Measurements from ENCODE around the gene PRAME. TPM values are rescaled to one million over a fixed set of nuclear protein-coding genes. Genes with fewer than 3 reads are reported as not detected.
"Not testable (repeated sequence)": the region's sequence is repeated elsewhere in the genome, so short reads cannot be mapped to it uniquely, and the experiment has no call there.

The PRAME gene
- total RNA-seq, 4 donors from 2014 or later, result not detected

DNA sequence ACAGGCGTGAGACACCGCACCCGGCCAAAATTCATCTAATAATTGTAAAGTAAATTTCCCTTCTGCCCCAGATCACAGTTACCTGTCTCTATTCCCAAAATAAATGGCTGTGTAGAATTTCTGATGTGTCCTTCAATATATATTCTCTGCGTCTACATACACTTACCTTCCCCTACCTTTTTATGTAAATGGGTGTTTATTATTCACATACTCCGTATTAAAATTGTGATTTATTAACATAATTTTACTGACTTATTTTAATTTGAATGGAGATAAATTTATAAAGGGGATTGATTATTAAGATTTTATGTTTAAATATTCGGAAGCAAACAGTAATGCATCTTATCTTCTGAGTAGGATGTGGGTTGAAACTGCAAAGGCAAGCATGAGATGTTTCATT, 22.6 kb downstream of the PRAME start:
- DNase-seq (ENCODE audit: low spot score) (no peak), ATAC-seq (ENCODE audit: low FRiP score) (no peak)
- TF ChIP-seq, protein P1, sequence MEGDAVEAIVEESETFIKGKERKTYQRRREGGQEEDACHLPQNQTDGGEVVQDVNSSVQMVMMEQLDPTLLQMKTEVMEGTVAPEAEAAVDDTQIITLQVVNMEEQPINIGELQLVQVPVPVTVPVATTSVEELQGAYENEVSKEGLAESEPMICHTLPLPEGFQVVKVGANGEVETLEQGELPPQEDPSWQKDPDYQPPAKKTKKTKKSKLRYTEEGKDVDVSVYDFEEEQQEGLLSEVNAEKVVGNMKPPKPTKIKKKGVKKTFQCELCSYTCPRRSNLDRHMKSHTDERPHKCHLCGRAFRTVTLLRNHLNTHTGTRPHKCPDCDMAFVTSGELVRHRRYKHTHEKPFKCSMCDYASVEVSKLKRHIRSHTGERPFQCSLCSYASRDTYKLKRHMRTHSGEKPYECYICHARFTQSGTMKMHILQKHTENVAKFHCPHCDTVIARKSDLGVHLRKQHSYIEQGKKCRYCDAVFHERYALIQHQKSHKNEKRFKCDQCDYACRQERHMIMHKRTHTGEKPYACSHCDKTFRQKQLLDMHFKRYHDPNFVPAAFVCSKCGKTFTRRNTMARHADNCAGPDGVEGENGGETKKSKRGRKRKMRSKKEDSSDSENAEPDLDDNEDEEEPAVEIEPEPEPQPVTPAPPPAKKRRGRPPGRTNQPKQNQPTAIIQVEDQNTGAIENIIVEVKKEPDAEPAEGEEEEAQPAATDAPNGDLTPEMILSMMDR (IDR thresholded peaks at IDR 0.05), result no peak

DNA sequence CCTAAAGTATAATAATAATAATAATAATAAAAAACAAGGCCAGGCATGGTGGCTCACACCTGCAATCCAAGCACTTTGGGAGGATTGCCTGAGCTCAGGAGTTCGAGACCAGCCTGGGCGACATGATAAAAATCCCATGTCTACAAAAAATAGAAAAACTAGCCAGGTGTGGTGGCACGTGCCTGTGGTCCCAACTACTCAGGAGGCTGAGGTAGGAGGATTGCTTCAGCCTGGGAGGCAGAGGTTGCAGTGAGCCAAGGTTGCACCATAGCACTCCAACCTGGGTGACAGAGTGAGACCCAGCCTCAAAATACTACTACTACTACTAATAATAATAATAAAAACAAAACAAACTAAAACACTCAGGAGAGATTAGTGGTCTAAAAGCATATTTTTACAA, 23.4 kb downstream of the PRAME start:
- ATAC-seq (ENCODE audit: low FRiP score), result no peak
- no peak for DNase-seq (ENCODE audit: low spot score)
- TF ChIP-seq, protein P1 (IDR thresholded peaks at IDR 0.05), result no peak

DNA sequence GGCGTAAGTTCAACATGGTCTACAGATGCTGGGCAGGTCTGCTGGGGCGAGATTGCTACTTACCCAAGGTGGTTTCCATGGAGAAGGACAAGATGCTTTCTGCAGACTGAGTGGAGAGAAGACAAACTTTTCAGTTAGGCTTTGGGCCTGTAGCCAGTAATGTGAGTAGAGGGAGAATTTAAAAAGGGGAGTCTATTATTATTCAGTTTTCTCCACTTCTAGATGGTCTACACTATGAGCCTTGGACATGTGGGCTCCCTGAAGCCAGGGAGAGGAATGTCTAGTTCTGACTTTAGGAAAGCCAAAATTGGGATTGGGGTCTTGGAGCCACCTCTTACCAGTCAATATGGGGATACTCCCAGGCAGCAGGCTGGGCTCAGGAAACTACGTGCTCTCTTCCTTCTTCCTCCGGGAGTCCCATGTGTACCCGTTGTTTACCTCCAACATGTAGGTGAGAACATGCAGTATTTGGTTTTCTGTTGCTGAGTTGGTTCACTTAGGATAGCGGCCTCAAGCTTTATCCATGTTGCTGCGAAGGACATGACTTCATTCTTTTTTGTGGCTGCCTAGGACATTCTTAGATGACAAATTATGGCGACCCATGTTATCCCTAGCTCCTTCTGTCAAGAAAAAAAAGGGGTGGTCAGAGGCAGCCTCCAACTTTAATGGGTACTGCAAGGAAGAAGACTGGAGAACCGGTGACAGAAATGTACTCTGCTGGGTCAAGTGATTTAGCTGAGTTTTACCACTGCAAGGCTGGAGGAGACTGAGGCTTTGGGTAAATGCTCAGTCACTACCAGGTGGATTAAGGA, 24.3 kb downstream of the PRAME start:
- TF ChIP-seq, protein P1 (IDR thresholded peaks at IDR 0.05), result no peak
- no peak for ATAC-seq (ENCODE audit: low FRiP score)

DNA sequence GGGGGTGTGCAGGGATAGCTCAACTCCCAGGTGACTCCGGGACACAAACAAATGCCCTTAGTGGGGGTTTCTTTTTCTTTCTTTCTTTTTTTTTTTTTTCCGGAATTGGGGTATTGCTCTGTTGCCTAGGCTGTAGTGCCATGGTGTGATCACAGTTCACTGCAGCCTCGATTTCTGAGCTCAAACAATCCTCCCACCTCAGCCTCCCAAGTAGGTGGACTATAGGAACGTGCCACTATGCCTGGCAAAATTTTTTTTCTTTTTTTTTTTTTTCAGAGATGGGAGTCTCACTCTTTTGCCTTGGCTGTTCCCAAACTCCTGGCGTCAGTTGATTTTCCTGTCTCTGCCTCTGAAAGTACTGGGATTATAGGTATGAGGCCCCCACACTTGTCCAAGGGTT, 25.2 kb downstream of the PRAME start:
- no peak for DNase-seq (ENCODE audit: low spot score)
- TF ChIP-seq, protein P1 (IDR thresholded peaks at IDR 0.05), result no peak
- no peak for ATAC-seq (ENCODE audit: low FRiP score)

More for the DNA sequence above, 24.3 kb downstream of the PRAME start:
- no peak for DNase-seq (ENCODE audit: low spot score)

DNA sequence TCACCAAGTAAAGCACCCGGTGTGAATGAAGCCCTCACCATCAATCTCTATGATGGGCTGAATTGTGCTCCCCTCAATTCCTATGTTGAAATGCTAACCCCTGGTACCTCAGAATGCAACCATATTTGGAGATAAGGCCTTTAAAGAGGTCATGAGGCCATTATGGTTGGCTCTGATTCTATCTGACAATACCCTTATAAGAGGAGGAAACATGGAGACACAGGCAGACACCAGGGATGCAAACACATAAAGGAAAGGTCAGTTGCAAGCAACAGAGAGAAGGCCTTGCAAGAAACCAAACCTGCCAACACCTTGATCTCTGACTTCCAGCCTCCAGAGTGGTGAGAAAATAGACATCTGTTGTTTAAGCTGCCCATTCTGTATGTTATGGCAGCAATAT, 25.6 kb downstream of the PRAME start:
- no peak for ATAC-seq (ENCODE audit: low FRiP score)
- TF ChIP-seq, protein P1 (IDR thresholded peaks at IDR 0.05), result no peak
- DNase-seq (ENCODE audit: low spot score), result no peak

DNA sequence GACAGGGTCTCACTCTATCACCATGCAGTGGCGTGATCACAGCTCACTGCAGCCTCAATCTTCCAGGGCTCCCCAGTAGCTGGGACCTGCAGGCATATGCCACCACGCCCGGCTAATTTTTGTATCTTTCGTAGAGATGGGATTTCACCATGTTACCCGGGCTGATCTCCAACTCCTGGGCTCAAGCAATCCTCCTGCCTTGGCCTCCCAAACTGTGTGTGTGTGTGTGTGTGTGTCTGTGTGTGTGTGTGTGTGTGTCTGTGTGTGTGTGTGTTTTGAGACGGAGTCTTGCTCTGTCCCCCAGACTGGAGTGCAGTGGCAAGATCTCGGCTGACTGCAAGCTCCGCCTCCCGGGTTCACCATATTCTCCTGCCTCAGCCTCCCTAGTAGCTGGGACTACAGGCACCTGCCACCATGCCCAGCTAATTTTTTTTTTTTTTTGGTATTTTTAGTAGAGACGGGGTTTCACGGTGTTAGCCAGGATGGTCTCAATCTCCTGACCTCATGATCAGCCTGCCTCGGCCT, 26.5 kb downstream of the PRAME start:
- ATAC-seq (ENCODE audit: low FRiP score), result not testable (repeated sequence)

DNA sequence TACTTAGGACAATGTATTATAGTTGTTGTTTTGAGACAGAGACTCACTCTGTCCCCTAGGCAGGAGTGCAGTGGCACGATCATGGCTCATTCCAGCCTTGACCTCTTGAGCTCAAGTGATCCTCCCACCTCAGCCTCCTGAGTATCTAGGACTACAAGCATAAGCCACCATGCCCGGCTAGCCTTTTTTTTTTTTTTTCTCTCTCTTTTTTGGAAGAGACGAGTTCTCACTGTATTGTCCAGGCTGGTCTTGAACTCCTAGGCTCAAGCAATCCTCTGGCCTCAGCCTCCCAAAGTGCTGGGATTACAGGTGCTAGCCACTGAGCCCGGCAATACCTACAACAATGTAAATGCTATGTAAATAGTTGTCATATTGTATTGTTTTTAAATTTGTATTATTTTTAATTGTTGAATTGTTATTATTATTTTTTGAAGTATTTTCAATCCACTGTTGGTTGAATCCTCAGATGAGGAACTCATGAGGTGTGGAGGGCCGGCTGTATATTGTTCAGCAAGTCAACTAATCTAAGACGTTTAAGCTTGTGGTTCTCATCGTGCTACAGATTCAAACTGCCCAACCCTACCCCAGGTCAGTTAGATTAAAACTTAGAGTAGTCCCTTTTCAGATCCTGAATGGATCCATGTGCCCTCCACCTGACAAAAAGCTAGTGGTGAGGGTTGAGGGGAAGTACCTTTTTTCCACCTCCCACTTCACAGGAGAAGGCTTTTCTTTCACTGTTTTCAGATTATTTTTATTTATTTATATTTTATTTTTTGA, 27.1 kb downstream of the PRAME start:
- no peak for DNase-seq (ENCODE audit: low spot score)
- ATAC-seq (ENCODE audit: low FRiP score), result no peak
- TF ChIP-seq, protein P1 (IDR thresholded peaks at IDR 0.05), result no peak

More for the DNA sequence above, 26.5 kb downstream of the PRAME start:
- DNase-seq (ENCODE audit: low spot score), result not testable (repeated sequence)

Measured in omental fat pad (tissue), 4 donors.